ENCODE data around the gene GPN3.

DNA sequence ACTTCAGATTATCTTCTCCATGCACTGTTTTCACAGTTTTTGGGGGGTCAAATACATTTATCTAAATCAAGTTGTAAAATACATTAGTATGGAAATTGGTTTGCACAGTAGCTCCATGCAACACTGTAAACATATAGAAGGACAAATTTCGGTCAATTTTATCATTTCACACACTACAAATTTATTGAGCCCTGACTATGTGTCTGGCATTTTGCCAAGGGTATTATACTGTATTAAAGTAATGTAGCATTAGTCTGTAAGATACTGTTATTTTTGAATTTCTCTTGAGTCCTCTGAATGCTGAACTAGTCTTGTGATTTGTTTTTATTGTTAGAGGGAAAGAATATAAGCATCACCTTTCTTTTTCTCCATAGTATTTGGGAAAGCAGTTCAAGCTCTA, 35.4 kb upstream of the GPN3 start:
- TF ChIP-seq, protein P1, sequence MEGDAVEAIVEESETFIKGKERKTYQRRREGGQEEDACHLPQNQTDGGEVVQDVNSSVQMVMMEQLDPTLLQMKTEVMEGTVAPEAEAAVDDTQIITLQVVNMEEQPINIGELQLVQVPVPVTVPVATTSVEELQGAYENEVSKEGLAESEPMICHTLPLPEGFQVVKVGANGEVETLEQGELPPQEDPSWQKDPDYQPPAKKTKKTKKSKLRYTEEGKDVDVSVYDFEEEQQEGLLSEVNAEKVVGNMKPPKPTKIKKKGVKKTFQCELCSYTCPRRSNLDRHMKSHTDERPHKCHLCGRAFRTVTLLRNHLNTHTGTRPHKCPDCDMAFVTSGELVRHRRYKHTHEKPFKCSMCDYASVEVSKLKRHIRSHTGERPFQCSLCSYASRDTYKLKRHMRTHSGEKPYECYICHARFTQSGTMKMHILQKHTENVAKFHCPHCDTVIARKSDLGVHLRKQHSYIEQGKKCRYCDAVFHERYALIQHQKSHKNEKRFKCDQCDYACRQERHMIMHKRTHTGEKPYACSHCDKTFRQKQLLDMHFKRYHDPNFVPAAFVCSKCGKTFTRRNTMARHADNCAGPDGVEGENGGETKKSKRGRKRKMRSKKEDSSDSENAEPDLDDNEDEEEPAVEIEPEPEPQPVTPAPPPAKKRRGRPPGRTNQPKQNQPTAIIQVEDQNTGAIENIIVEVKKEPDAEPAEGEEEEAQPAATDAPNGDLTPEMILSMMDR (IDR thresholded peaks at IDR 0.05; ENCODE audit: low read depth, low read length, poor library complexity, severe bottlenecking), result no peak
- no peak for TF ChIP-seq EZH2phosphoT487 (IDR thresholded peaks at IDR 0.05; ENCODE audit: borderline replicate concordance, low read length)
